ENCODE measurements around the gene IGFBP7.
"Not testable (repeated sequence)": the region's sequence is repeated elsewhere in the genome, so short reads cannot be mapped to it uniquely, and the experiment has no call there.

The IGFBP7 gene

DNA sequence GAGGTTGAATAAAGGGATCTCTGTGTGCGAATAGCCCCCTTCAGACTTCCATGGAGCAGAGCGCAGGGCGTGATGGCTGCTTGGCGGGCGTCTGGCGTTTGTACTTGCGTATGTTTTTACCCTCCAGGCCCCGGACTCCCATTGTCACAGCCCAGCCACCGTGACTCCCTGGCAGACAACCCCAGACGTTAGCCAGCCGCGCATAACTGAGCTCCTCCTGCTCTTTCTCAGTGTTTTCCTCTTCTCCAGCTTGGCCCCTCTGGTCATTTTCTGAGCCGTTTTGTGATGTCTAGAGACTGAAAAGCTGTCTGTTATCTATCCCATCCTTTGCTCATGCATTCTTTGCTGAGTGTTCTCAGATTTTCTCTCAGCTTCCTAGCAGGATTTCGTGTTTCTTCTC lies 54.3 kb downstream of the IGFBP7 start:
- Histone ChIP-seq H3K4me3 (ENCODE audit: low read depth in 1 of 2, low read length in 1 of 2) (no peak overlapping the region), H3K27me3 (no peaks in the 10 kb centered on the region), H3K36me3 (no peaks in the 10 kb centered on the region), H3K4me1 (ENCODE audit: control insufficient read depth in 1 of 2, insufficient read depth in 1 of 2, low read depth in 1 of 2, low read length in 1 of 2) (no peaks in the 10 kb centered on the region), H3K9me3 (no peaks in the 10 kb centered on the region), H3K27ac (no peak overlapping the region)
- TF ChIP-seq, protein P1, sequence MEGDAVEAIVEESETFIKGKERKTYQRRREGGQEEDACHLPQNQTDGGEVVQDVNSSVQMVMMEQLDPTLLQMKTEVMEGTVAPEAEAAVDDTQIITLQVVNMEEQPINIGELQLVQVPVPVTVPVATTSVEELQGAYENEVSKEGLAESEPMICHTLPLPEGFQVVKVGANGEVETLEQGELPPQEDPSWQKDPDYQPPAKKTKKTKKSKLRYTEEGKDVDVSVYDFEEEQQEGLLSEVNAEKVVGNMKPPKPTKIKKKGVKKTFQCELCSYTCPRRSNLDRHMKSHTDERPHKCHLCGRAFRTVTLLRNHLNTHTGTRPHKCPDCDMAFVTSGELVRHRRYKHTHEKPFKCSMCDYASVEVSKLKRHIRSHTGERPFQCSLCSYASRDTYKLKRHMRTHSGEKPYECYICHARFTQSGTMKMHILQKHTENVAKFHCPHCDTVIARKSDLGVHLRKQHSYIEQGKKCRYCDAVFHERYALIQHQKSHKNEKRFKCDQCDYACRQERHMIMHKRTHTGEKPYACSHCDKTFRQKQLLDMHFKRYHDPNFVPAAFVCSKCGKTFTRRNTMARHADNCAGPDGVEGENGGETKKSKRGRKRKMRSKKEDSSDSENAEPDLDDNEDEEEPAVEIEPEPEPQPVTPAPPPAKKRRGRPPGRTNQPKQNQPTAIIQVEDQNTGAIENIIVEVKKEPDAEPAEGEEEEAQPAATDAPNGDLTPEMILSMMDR (IDR thresholded peaks at IDR 0.05), result no peak

- H3K4me1 ChIP-seq (ENCODE audit: control insufficient read depth in 1 of 2, insufficient read depth in 1 of 2, low read depth in 1 of 2, low read length in 1 of 2), result no peaks in the 10 kb centered on the region
- no peaks in the 10 kb centered on the region for H3K36me3 ChIP-seq
- H3K9me3 ChIP-seq, result no peaks in the 10 kb centered on the region
- no peaks in the 10 kb centered on the region for H3K27me3 ChIP-seq
- TF ChIP-seq, protein P1 (IDR thresholded peaks at IDR 0.05), result no peak
- no peak overlapping the region for H3K4me3 ChIP-seq (ENCODE audit: low read depth in 1 of 2, low read length in 1 of 2)
- H3K27ac ChIP-seq, result no peak overlapping the region
Observed at GRCh38 chr4:57053508-57053907, 56.7 kb downstream of the IGFBP7 start.

DNA sequence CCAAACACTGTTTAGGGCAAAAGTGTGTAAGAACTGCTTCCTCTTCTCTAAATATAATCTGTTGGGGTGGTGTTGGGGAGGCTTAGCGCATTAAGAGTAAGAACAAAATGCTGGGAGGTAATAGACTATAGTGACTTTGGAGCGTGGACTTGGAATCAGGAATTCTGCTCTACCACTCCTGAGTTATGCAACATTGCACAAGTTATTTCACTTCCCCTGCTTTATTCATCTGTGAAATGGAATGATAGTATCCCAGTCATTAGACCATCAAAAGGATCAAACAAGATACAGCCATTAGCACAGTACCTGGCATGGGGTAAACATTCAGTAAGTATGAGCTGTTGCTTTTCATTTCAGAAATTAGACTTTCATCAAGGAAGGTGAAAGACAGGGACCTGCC lies 58.7 kb downstream of the IGFBP7 start:
- Histone ChIP-seq H3K27me3 (no peaks in the 10 kb centered on the region), H3K4me1 (ENCODE audit: control insufficient read depth in 1 of 2, insufficient read depth in 1 of 2, low read depth in 1 of 2, low read length in 1 of 2) (no peaks in the 10 kb centered on the region), H3K4me3 (ENCODE audit: low read depth in 1 of 2, low read length in 1 of 2) (no peak overlapping the region), H3K36me3 (no peaks in the 10 kb centered on the region), H3K9me3 (no peaks in the 10 kb centered on the region), H3K27ac (no peak overlapping the region)
- TF ChIP-seq, protein P1 (IDR thresholded peaks at IDR 0.05), result no peak

- no peaks in the 10 kb centered on the region for H3K36me3 ChIP-seq
- TF ChIP-seq, protein P1 (IDR thresholded peaks at IDR 0.05), result no peak
- no peaks in the 10 kb centered on the region for H3K27me3 ChIP-seq
- no peaks in the 10 kb centered on the region for H3K4me1 ChIP-seq (ENCODE audit: control insufficient read depth in 1 of 2, insufficient read depth in 1 of 2, low read depth in 1 of 2, low read length in 1 of 2)
- H3K27ac ChIP-seq, result no peak overlapping the region
- no peak overlapping the region for H3K4me3 ChIP-seq (ENCODE audit: low read depth in 1 of 2, low read length in 1 of 2)
- H3K9me3 ChIP-seq, result no peaks in the 10 kb centered on the region
Observed at GRCh38 chr4:57051095-57051494, 59.1 kb downstream of the IGFBP7 start.

DNA sequence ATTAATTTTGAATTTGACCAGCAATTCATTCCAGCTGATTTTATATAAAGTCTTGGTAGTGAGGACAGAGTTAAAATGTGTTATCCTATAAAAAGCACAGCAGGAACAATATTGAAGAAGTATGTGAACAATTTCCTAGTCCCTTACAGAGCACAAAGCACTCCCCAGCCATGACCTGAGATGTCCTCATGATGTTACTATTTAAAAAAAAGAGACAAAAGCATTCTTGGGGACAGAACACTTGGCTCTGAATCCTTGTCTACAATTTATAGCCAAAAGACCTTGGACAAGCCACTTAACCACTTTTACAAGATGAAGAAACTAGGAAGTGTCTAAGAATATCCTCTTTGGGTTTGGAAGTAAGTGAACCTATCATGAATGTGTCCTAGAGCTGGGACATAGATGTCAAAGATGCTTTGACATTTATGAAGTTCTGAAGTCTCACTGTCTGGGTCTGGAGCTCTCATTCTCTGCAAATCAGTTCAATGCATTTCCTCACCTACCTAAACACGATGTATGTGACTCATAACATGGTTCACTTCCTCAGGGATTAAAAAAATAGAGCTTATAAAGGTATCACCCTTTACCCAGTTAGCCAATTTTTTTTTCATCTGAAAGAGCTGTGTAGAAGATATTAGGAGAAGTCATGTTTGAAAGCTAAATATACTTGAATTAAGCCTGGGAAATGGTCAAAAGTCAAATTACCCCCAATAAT lies 61.4 kb downstream of the IGFBP7 start:
- no peak overlapping the region for H3K4me3 ChIP-seq (ENCODE audit: low read depth in 1 of 2, low read length in 1 of 2)
- no peak overlapping the region for H3K27ac ChIP-seq
- no peaks in the 10 kb centered on the region for H3K36me3 ChIP-seq
- TF ChIP-seq, protein P1 (IDR thresholded peaks at IDR 0.05), result no peak
- H3K4me1 ChIP-seq (ENCODE audit: control insufficient read depth in 1 of 2, insufficient read depth in 1 of 2, low read depth in 1 of 2, low read length in 1 of 2), result no peaks in the 10 kb centered on the region
- H3K27me3 ChIP-seq, result no peaks in the 10 kb centered on the region
- no peaks in the 10 kb centered on the region for H3K9me3 ChIP-seq

DNA sequence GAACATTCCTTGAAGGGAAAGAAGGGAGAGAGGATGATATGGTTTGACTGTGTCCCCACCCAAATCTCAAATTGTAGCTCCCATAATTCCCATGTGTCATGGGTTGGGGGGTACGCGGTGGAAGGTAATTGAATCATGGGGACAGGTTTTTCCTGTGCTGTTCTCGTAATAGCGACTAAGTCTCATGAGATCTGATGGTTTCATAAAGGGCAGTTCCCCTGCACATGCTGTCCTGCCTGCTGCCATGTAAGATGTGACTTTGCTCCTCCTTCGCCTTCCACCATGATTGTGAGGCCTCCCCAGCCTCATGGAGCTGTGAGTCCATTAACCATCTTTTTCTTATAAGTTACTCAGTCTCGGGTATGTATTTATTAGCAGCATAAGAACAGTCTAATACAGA lies 63.1 kb downstream of the IGFBP7 start:
- H3K4me3 ChIP-seq (ENCODE audit: low read depth in 1 of 2, low read length in 1 of 2); H3K9me3 ChIP-seq; H3K36me3 ChIP-seq; H3K27ac ChIP-seq; H3K27me3 ChIP-seq; H3K4me1 ChIP-seq (ENCODE audit: control insufficient read depth in 1 of 2, insufficient read depth in 1 of 2, low read depth in 1 of 2, low read length in 1 of 2): not testable (repeated sequence)
